MV-4-11 (cell line): ENCODE data around the gene KRT71.

ENCODE experiments used
- DNase-seq: peaks from one replicate; lab custom pipeline; 2025; lab: John Stamatoyannopoulos, UW

Gene KRT71

DNA sequence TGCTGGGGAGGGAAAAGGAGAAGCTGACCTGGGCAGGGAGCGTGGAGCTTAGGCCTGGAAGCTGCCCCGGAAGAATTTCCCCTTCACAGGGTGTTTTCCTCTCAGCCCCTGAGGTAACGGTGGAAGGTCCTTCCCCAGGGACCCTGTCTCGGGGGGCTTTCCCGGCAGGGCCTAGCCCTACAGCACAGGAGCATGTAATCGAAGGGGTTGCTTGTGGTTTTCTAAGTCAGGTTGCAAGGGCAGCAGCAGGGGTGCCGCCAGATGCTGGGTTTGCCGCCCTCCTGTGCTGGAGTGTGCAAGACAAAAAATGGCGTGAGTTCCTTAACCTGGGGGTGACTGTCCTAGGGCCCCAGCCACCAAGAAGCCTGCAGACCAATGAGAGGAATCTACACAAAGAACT lies 22.3 kb upstream of the KRT71 start:
- no peak for DNase-seq

DNA sequence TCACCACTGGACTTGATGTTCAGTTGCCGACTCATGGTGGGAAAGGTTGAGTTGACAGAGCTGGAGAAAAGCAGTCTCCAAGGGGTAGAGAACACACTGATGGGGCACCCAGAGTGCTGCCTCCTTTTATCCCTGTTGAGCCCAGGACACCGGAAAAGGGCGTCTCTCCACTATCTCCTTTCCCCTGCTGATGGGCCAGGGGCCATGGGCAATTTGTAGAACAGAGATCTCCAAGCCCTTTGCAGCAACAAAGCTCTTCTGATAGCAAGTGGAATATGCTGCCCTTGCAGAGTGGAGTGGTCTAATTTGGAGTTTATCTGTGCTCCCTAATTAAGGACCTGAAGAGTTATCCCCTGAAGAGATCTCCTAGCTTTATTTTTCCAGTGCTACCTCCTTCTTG lies 20.8 kb upstream of the KRT71 start, which contains the start of gene KRT74:
Gene KRT74, minus strand, starts transcription at position 101 of the 400 bp plus-strand sequence. Its CDS starts 66 bp downstream, at position 35.
- DNase-seq, result no peak

DNA sequence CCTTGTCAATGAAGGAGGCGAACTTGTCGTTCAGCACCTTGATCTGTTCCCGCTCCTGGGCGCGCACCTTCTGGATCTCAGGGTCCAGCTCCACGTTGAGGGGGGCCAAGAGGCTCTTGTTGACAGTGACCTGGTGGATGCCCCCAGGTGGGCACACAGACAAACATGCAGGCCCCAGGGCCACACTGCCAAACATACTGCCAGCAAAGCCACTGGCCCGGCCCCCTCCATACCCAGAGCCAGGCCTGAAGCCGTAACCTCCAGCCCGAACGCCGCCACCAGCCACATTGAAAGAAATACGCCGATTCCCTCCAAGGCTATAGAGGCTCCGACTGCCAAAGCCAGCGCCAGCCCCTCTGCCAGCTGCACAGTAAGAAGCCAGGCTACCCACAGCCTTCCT lies 20.4 kb upstream of the KRT71 start:
- no peak for DNase-seq

DNA sequence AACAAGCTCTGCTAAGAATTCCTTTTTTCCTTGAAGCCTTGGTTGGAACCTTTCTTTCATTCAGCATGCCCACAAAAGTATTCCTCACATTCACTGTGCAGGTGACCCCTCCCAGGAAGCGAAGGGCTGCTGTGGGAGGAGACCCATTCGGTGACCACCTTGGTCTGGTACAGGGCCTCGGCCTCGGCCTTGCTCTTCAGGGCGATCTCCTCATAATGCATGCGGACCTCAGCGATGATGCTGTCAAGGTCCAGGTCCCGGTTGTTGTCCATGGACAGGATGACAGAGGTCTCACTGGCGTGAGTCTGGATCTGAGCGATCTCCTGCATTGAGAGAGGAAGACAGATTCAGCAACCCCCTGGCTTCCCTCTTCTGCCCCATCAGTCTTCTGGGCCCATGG lies 17.6 kb upstream of the KRT71 start:
- no peak for DNase-seq

DNA sequence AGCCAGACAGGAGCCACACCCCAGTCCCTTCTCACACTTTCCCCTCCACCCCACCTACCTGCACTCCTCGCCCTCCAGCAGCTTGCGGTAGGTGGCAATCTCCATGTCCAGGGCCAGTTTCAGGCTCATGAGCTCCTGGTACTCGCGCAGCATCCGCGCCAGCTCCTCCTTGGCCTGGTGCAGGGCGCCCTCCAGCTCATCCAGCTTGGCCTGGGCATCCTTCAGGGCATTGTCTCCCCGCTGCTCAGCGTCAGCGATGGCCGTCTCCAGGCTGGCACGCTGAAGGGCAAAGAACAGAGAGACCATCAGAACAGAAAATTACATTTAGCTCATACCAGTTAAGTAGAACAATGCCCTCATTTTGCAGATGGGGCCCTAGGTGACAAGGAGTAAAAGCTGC lies 15.2 kb upstream of the KRT71 start:
- DNase-seq, result no peak

DNA sequence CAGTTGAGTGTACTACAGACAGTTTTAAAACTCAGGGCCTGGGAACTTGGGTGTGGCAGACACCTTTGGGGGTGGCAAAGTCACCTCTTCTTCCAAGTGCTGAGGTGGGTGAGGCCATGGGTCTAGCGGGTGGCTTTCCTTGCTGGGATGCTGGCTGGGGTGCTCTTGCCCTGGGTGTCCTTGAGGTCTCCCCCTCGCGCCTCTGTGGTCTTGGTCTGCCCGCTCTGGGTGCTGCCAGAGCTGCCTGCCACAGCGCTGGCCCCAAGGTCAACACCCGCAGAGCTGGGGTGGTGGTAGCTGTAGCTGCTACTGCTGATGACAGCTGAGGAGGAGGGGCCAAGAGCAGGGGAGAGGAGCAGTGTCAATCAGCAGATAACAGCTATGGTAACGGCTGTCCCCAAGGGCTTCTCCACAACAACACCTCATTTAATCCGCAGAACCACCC lies 13.9 kb upstream of the KRT71 start:
- no peak for DNase-seq

DNA sequence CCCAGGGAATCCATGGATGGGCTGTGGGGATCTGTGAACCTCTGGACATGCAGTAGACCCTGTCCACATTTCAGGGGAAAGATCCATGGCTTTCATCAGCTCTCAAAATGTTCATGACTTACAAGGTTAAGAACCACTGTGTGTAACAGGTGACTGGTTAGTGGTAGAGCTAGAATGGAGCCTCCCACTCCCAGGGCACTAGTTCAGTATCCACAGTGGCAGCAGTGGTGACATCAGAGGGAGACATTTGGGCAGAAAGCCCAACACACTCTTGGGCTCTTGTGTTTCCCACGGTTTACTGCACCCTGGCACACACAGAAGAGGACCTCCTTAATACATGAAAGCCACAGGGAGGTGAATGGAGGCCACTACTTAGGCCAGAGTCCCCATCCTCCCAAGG lies 11.6 kb upstream of the KRT71 start:
- no peak for DNase-seq

DNA sequence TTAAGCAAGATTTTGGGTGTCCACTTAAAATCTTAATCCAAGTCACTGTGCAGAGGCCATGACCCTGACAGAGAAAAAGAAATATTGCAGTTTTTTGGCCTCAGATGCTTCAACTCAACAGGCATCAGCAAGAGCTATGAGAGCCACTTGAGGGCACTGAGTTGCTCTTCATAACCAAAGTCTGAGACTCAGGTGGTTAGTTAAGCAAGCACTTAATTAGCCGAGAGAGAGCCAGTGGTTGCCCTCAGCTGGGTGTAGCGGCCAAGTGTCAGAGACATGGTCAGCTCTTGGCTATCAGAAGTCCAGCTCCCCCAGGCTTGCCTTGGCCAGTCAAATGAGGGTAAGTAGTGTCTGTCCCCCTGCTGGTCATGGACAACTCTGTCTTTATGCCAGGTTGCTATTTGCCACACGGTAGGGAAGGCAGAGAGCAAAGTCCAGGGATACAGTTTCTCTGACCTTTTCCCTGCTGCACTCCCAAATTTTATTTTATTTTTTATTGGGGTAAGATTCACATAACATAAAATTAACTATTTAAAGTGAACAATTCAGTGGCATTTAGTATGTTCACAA lies 9.0 kb upstream of the KRT71 start:
- no peak for DNase-seq

DNA sequence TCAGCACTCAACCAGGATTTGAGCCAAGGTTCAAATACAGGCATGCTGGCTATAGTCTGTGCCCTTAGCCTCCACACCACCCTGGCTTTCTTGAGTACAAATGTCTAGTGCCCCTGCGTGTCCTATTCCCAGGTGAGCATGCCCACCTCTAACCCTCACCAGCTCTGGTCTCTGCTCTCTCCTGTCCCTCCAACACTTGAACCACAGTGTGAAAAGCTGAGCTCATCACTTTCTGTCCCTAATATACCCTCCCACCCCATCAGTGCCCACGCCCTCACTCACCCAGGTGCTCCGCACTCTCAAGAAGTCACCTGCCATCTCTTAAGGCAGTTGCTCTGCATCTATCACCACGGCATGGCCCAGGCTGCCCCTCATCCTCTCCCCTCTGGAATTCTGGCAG lies 7.0 kb upstream of the KRT71 start:
- DNase-seq, result no peak

DNA sequence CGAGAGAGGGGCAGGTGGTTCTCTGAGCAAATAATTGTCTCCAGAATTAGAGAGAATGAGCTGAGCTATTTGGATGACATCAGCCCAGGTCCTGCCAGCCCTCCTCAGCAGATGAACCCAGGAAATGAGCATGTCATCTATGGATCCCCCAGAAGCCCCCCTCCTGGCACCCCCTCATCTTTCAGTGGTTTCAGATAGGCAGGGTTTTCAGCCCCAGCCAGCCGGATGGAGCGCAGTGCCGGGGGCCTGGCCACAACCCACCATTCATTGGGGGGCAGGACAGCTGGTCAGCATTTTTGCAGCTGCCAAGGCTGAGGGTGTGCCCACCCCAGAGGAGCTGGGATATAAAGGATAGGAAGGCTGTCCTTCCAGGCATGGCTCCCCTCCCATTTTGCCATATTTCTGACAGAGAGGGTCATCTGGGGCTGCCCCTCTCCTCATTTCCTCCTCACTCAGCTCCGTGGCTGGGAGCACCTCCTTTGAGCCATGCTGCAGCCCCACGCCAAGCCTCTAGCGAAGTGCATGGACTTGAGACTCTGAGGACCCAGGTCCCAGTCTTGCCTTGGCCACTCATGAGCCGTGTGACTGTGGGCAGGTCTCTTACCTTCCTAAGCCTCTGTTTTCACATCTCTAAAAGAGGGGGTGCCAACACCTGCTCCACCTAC lies 6.0 kb upstream of the KRT71 start:
- DNase-seq, result no peak

DNA sequence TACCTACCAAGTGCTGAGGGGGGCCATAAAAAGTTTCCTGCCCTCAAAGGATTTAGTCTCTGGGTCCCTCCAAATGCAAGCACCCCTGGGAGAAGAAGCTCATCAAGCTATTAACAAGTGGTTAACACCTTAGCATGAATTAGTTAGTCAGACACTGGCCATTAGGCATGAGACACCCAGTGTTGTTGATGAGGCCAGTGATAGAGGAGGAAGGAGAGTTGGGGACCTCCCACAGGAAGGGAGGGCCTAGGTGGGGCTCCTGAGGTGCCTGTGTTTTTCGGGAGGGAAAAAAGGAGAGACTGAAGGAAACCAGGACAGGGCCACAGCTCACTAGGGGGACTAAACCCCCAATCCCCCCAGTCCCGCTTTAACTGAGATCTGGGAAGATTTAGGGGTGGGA lies 4.5 kb upstream of the KRT71 start:
- DNase-seq, result no peak

DNA sequence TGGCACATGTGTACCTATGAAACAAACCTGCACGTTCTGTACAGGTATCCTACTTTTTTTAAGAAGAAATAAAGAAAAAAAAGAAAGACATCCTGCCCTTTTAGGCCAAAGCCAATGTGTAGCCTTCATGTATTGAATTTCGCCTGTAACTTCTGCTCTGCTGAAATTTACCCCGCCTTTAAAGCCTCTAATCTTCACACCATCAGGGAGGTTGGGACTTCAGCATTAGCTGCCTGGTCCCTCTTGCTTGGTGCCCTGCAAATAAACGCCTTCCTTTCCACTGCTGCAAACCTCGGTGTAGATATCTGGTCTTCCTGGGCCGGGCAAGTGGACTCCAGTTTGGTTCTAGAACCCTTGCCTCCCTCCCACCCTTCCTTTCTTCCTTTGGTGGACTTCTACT lies 2.6 kb upstream of the KRT71 start:
- no peak for DNase-seq

DNA sequence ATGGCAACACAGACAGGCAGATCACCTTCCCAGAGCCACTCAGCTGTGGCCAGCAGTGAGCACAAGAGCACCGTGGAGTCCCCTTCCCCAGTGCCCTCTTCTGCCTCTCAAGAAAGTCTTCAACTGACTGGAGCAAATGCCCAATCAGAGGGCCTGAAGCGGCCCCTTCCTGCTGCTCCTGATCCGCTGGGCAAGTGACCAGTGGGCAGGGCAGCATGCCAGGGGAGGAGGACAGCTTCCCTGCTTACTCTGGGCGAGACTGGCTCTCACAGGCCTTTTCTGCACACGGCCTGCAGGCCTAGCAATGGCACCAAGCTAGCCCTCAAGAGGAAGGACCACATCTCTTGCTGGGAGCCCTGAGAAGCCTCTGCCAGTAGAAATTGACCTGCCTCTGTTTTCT lies 890 bp downstream of the KRT71 start:
- DNase-seq, result no peak

DNA sequence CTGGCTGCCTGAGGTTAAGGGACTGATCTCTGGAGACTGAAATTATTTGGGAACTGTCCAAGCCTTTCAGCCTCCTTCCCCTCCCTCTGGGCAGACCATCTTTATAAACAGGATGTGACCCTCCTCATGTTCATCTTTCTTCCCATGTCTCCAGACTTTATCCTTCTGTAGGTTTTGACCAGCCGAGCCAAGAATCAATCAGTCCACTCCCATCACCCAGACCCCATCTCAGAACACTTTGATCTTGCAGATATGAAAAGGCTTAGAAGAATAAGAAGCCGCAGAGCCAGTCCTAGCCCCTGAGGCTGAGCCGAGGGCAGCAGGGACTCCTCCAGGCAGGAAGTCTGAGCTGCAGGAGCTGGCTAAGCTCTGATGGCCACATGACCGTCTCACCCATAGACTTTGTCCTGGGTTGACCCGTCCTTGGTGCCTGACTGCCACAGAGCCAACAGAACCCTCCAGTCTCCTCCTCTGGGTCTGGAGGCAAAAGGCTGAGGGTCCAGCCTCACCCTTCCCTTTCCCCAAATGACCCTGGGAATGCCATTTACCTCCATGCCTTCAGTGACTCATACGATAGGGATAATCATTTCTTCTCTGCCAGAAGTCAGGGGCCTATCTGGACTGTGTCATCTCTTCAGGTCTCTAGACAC lies 1.6 kb downstream of the KRT71 start:
- no peak for DNase-seq

DNA sequence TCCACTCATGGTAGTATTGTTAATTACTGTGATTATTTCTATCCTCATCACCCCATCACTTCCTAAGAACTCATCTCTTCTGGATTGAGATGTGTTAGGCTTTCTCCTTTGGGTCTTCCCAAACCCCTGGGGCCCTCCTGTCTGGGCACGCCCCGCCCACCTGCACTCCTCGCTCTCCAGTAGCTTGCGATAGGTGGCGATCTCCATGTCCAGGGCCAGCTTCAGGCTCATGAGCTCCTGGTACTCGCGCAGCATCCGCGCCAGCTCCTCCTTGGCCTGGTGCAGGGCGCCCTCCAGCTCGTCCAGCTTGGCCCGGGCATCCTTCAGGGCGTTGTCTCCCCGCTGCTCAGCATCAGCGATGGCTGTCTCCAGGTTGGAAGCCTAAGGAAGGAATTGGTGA lies 6.8 kb downstream of the KRT71 start:
- DNase-seq, result no peak

DNA sequence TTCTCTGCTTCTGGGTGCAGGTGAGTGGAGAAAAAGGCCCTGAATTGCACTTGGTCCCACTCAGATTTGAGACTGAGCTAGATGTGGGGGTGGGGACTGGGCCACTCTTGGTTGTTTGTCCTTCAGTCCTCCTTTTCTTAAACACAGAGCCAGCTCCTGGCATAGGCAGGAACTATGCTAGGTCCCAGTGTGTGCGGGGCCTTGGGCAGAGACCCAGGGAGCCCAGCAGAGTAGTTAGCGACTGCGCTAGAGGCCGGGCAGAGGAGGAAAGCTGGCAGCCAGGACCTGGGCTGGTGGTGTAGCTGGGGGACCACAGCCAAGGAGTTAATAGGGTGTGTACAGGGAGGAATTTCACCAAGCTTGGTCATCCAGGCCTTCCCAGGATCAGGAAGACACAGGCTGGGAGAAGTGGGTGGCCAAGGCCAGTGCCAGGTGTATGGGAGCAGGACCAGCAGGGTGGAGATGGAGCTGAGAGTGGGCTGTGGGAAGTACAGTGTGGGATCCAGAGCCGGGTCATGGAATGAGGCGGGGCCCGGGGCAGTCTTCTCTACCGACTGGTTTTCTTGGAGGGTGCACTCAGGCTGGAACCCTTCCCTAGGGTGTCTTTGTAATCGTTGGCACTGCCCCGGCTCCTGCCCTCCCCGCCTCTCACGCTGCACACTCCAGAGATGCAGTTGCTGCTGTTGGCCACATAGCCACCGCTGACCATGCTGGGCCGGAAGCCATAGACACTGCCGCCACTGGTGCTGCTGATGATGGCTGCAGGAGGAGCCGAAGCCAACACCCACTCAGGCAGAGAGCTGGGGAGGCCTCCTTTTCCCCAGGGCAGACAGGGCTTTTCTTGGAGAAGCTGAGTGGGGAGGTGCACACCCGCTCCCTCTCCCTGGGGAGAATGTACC lies 8.7 kb downstream of the KRT71 start:
- no peak for DNase-seq

DNA sequence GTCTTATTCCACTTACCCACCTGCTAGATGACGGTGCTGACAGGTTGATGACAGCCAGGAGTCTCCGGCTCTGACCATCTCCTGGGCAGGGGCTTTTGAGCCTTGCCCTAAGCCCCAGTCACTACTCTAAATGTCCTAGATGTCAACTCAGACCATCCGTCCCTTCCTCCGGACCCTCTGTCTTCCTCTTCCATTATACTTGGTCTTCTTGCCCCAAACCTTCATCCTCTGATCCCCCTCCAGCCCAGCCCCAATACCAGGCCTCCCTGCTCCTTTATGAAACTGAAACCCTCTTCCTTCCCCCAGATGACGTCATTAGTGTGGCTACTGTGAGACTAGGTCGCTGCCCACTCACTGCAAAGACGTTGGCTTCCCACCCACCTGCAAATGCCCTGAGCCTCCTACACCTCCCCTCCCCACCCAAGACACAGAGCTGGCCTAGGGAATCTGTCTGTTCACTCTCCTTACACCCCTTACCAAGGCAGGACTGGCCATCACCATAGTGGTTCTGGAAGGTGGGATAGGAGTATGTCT lies 10.1 kb downstream of the KRT71 start:
- no peak for DNase-seq

DNA sequence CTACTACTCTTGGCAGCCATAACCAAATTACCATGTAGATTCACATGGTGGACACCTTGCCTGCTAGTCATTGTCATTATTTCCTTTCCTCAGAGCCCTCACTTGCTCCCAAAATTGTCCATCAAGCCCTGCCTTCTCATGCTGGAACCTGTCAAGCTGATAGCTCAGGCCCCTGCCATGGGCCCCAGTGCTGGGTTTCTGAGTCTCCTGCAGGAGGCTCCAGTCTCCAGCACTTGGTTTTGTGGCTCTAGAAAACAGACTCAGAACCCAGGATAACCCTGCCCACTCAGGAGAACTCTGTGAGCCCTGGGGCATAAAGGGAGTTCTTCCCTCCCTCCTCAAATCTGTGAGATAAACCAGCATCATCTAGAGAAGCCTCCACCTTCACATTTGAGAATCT lies 10.8 kb downstream of the KRT71 start:
- no peak for DNase-seq

DNA sequence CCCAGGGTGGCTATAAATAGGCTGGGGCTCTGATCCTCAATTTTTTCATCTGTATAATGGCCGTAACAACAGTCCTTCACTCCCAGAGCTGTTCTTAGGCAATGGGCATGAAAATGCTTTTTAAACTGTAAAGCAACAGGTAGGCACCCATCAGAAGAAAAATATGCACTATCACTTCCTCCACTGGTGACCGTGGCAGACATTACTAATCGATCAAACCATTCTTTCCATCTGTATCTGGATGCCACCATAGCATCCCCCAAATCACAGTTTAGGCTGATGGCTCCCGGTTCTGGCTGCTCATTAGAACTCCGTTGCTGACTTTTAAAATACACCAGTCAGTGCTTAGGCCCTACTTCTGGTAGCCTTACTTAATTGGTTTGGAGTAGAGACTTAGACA lies 11.2 kb downstream of the KRT71 start:
- DNase-seq, result no peak

DNA sequence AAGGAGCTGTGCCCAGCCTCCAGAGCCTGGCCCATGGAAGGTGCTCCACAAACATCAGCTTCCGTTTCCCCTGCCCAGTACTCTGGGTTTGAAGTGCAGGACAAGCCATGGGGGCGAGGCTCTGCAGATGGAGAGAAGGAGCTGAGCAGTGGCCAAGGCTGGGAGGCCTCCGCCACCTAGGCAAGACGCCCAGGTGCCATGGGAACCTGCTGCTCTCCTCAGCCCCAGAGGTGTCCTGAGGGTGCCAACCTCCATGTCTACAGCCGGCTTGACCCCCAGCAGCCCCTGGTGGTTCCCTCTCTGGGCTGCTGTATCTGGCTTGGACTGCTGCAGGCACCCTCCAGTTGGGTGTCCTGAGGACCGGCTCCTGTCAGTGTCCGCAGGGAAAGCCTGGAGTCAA lies 12.4 kb downstream of the KRT71 start:
- DNase-seq, result no peak

DNA sequence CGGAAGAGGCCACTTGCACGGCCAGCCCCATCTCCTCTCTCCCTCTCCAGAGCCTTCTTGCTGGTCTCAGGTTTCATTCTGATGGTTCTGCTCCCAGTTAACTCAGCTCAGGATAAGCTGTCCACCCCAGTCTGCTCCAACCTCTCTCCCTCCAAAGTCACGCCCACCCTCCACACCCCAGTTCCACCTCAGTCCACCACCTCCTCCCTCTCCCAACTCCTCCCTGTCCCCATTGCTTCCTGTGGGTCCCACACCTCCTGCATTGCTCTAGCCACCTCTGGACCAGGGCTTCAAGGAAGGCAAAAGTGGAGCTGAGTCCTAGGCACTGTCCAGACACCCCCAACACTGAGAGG lies 13.1 kb downstream of the KRT71 start:
- no peak for DNase-seq

DNA sequence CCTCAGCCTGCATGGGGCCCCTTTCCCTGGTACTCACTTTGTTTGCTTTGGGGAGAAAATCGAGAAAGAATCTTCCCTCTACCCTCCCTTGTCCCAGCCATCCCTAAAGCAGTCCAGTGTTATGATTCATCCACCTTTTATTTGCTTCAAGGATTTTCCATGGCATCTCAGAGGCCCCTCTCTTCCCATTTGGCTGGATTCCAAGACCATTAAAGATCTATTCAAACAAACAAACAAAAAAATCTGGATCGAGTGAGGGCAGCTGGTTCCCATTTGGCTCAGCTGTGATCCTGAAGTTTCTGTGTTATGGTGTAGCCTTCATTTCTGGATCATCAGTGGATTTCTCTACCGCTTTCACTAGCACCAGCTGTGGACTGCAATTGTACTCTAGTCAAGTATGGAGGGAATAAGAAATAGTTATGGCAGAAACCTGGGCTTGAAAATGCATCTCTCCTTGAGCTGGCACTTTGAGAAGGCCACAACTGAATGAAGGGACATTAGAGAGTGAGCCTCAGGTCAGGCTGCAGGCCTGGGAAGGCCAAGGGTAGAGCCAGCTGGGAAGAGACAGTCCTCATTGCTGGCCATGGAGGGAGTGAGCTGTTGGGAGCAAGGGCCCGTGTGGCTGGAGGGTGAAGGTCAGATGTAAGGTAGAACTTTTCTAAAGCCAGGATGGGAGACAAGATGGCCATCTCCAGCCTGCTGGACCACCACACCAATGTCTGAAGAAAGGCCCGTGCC lies 13.7 kb downstream of the KRT71 start:
- no peak for DNase-seq
